Panc1 (cell line): ENCODE data around the gene SPDYE6.

Source experiments
- POLR2AphosphoS5 ChIP-seq: IDR thresholded peaks from 2 replicates; pipeline ENCODE4 v1.6.1; 2012; ENCODE audit warnings: mild to moderate bottlenecking, low read depth, low read length, moderate library complexity
- REST ChIP-seq, 2 experiments: IDR thresholded peaks; 2 replicates each; pipeline ENCODE4 v1.6.1; 2011 to 2012; ENCODE audit warnings: low read depth in 2 of 2, control low read depth in 1 of 2, low read length in 1 of 2, mild to moderate bottlenecking in 1 of 2, moderate library complexity in 1 of 2; ENCODE audit not compliant: insufficient read depth in 1 of 2
- SIN3A ChIP-seq: IDR thresholded peaks from 2 replicates; pipeline ENCODE4 v1.6.1; 2012; ENCODE audit warnings: low read depth, mild to moderate bottlenecking, low read length, moderate library complexity, borderline replicate concordance; ENCODE audit not compliant: insufficient read depth
- TF ChIP-seq, protein P1 (sequence below): fragments of 450-650 bp; IDR thresholded peaks from 2 replicates; pipeline ENCODE4 v1.5.1; 2017; ENCODE audit warnings: mild to moderate bottlenecking

GRCh38 chr7:102404005-102404861 lies 48.0 kb upstream of the SPDYE6 start:
- TF ChIP-seq, protein P1, sequence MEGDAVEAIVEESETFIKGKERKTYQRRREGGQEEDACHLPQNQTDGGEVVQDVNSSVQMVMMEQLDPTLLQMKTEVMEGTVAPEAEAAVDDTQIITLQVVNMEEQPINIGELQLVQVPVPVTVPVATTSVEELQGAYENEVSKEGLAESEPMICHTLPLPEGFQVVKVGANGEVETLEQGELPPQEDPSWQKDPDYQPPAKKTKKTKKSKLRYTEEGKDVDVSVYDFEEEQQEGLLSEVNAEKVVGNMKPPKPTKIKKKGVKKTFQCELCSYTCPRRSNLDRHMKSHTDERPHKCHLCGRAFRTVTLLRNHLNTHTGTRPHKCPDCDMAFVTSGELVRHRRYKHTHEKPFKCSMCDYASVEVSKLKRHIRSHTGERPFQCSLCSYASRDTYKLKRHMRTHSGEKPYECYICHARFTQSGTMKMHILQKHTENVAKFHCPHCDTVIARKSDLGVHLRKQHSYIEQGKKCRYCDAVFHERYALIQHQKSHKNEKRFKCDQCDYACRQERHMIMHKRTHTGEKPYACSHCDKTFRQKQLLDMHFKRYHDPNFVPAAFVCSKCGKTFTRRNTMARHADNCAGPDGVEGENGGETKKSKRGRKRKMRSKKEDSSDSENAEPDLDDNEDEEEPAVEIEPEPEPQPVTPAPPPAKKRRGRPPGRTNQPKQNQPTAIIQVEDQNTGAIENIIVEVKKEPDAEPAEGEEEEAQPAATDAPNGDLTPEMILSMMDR, result peak; percentile 83
- TF ChIP-seq SIN3A (no peak), REST (IDR thresholded peaks at IDR 0.05; ENCODE audit: insufficient read depth in 1 of 2, low read depth in 2 of 2, low read length in 1 of 2) (no peak), POLR2AphosphoS5 (no peak)
